ENCODE results near the gene TMEM61.

DNA sequence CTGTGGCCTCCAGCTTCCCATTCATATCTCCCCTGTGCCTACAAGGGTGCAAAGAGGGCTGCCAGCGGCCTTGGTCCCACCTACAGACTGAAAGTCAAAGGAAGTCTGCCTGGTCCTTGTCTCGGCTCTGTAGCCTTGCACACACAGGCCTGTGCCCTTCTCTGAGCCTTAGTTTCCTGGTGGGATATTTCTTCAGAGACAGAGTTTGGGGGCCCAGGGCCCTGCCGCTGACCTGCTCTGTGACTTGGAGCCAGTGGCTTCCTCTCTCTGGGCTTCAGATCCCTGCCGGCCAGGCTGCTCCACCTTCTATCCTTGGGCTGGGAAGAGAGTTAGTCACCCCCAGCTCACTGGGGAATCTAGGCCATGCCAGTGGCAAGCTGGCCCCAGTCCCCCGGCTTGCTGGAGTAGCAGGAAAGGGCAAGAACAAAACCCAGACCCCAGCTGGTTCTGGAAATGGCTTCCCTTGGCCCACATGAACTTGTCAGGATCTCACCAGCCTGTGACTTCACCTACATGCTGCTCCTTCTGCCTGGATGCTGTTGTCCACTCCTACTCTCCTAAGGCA is 1.0 kb upstream of the TMEM61 start:
- no peak for TF ChIP-seq CTCF (IDR thresholded peaks at IDR 0.05)
- no peak for TF ChIP-seq EZH2 (IDR thresholded peaks at IDR 0.05)

Data from neural progenitor cell (in vitro differentiated cells).